H9 (cell line): ENCODE data around the gene SYT7. TPM values are rescaled to one million over a fixed set of nuclear protein-coding genes. Genes with fewer than 3 reads are reported as not detected.

Experiments
- DNase-seq: peaks from one replicate; pipeline ENCODE4 v3.0.0-alpha.2; 2017
- H2AFZ ChIP-seq: one replicate; pipeline ENCODE4 v1.6.1; 2013; ENCODE audit warnings: mild to moderate bottlenecking, low read length, control low read depth, moderate library complexity
- H2AK5ac ChIP-seq: 2 replicates; pipeline ENCODE4 v1.6.1; 2013; ENCODE audit warnings: low read length, control low read depth, mixed read lengths; ENCODE audit not compliant: insufficient read length
- H2BK120ac ChIP-seq: one replicate; pipeline ENCODE4 v1.6.1; 2013; ENCODE audit warnings: low read depth, mild to moderate bottlenecking, low read length, control low read depth, inconsistent platforms; ENCODE audit not compliant: poor library complexity, severe bottlenecking
- H2BK12ac ChIP-seq: 2 replicates; pipeline ENCODE4 v1.6.1; 2013; ENCODE audit warnings: low read length, control low read depth, mixed read lengths, low read depth; ENCODE audit not compliant: insufficient read length
- H2BK15ac ChIP-seq: 2 replicates; pipeline ENCODE4 v1.6.1; 2013; ENCODE audit warnings: low read depth, low read length, control low read depth
- H2BK20ac ChIP-seq: one replicate; pipeline ENCODE4 v1.6.1; 2013; ENCODE audit warnings: low read depth, mild to moderate bottlenecking, low read length, control low read depth, inconsistent platforms; ENCODE audit not compliant: poor library complexity, severe bottlenecking
- H2BK5ac ChIP-seq: 2 replicates; pipeline ENCODE4 v1.6.1; 2013; ENCODE audit warnings: low read length, control low read depth, mixed read lengths; ENCODE audit not compliant: insufficient read length
- H3K14ac ChIP-seq: 2 replicates; pipeline ENCODE4 v1.6.1; 2013; ENCODE audit warnings: low read length, control low read depth; ENCODE audit not compliant: insufficient read depth
- H3K18ac ChIP-seq: 2 replicates; pipeline ENCODE4 v1.6.1; 2013; ENCODE audit warnings: low read depth, mild to moderate bottlenecking, mixed read lengths, low read length, control low read depth; ENCODE audit not compliant: insufficient read length
- H3K23ac ChIP-seq: 2 replicates; pipeline ENCODE4 v1.6.1; 2013; ENCODE audit warnings: low read length, control low read depth, mixed read lengths, low read depth; ENCODE audit not compliant: insufficient read length
- H3K23me2 ChIP-seq: 2 replicates; pipeline ENCODE4 v1.6.1; 2013; ENCODE audit warnings: low read depth, mild to moderate bottlenecking, mixed read lengths, low read length, control low read depth; ENCODE audit not compliant: insufficient read length, poor library complexity, severe bottlenecking
- H3K27ac ChIP-seq: 2 replicates; pipeline ENCODE4 v1.5.1; 2013; ENCODE audit warnings: low read length, control low read depth, mixed read lengths, low read depth; ENCODE audit not compliant: insufficient read length
- H3K27me3 ChIP-seq: 2 replicates; pipeline ENCODE4 v1.6.1; 2013; ENCODE audit warnings: low read length, control low read depth, inconsistent platforms; ENCODE audit not compliant: insufficient read depth
- H3K4ac ChIP-seq: 2 replicates; pipeline ENCODE4 v1.6.1; 2013; ENCODE audit warnings: low read depth, mild to moderate bottlenecking, control low read depth, inconsistent platforms, low read length, moderate library complexity
- H3K4me1 ChIP-seq: 2 replicates; pipeline ENCODE4 v1.6.1; 2013; ENCODE audit warnings: low read length, control low read depth, inconsistent platforms; ENCODE audit not compliant: insufficient read depth
- H3K4me2 ChIP-seq: 2 replicates; pipeline ENCODE4 v1.6.1; 2013; ENCODE audit warnings: low read length, control low read depth, mixed read lengths; ENCODE audit not compliant: insufficient read length, insufficient read depth
- H3K56ac ChIP-seq: 2 replicates; pipeline ENCODE4 v1.6.1; 2013; ENCODE audit warnings: low read depth, mild to moderate bottlenecking, mixed read lengths, low read length, control low read depth; ENCODE audit not compliant: insufficient read length
- H3K79me1 ChIP-seq: 2 replicates; pipeline ENCODE4 v1.6.1; 2013; ENCODE audit warnings: low read depth, mild to moderate bottlenecking, moderate library complexity, low read length, control low read depth, inconsistent platforms; ENCODE audit not compliant: insufficient read depth, poor library complexity, severe bottlenecking
- H3K79me2 ChIP-seq: 2 replicates; pipeline ENCODE4 v1.6.1; 2013; ENCODE audit warnings: low read length, control low read depth, inconsistent platforms; ENCODE audit not compliant: insufficient read depth
- H3K9ac ChIP-seq: 2 replicates; pipeline ENCODE4 v1.6.1; 2013; ENCODE audit warnings: low read length, control low read depth, mixed read lengths; ENCODE audit not compliant: insufficient read length; ENCODE audit errors: extremely low read depth
- H3K9me3 ChIP-seq: one replicate; pipeline ENCODE4 v1.6.1; 2013; ENCODE audit warnings: low read depth, low read length, inconsistent platforms; ENCODE audit not compliant: control insufficient read depth
- H3T11ph ChIP-seq: one replicate; pipeline ENCODE4 v1.6.1; 2013; ENCODE audit warnings: mild to moderate bottlenecking, low read length, control low read depth, inconsistent platforms
- H4K20me1 ChIP-seq: one replicate; pipeline ENCODE4 v1.6.1; 2013; ENCODE audit not compliant: control insufficient read depth, insufficient read length, insufficient read depth
- H4K5ac ChIP-seq: 2 replicates; pipeline ENCODE4 v1.6.1; 2013; ENCODE audit warnings: low read depth, mild to moderate bottlenecking, mixed read lengths, low read length, control low read depth; ENCODE audit not compliant: insufficient read length
- H4K8ac ChIP-seq: replicated peaks from 2 replicates; pipeline ENCODE4 v1.6.1; 2013; ENCODE audit warnings: low read length, control low read depth, mixed read lengths, low read depth; ENCODE audit not compliant: insufficient read length
- H4K91ac ChIP-seq: 2 replicates; pipeline ENCODE4 v1.6.1; 2013; ENCODE audit warnings: low read depth, mild to moderate bottlenecking, moderate library complexity, mixed read lengths, low read length, control low read depth; ENCODE audit not compliant: insufficient read length
- H3K27ac Mint-ChIP-seq, 3 experiments: 2 replicates in 2 of 3; 3 replicates in 1 of 3; pipeline ENCODE4 v1.8.0; 2020 to 2021; ENCODE audit warnings: mixed read lengths in 3 of 3, mild to moderate bottlenecking in 1 of 3, moderate library complexity in 1 of 3
- H3K27me3 Mint-ChIP-seq: 2 replicates; pipeline ENCODE4 v1.8.0; 2021; ENCODE audit warnings: low read depth, mild to moderate bottlenecking, moderate library complexity, mixed read lengths
- H3K36me3 Mint-ChIP-seq, 3 experiments: 2 replicates in 2 of 3; 3 replicates in 1 of 3; pipeline ENCODE4 v1.8.0; 2020 to 2021; ENCODE audit warnings: low read depth in 3 of 3, mixed read lengths in 3 of 3; ENCODE audit not compliant: insufficient read depth in 1 of 3
- H3K4me1 Mint-ChIP-seq, 2 experiments: 2 replicates each; pipeline ENCODE4 v1.8.0; 2020; ENCODE audit warnings: mixed read lengths in 2 of 2
- H3K4me3 Mint-ChIP-seq, 2 experiments: 2 replicates in 1 of 2; 3 replicates in 1 of 2; pipeline ENCODE4 v1.8.0; 2020 to 2021; ENCODE audit warnings: mild to moderate bottlenecking in 2 of 2, mixed read lengths in 2 of 2, moderate library complexity in 1 of 2
- H3K9me3 Mint-ChIP-seq, 2 experiments: 2 replicates in 1 of 2; 3 replicates in 1 of 2; pipeline ENCODE4 v1.8.0; 2020; ENCODE audit warnings: mild to moderate bottlenecking in 2 of 2, mixed read lengths in 2 of 2, moderate library complexity in 1 of 2
- WGBS: extraction: QIAGEN DNeasy Blood & Tissue Kit; methylation state at CpG from one replicate; pipeline ENCODE4 v1.1.7; 2013; ENCODE audit warnings: missing lambda C conversion rate, low lambda C conversion rate, mixed read lengths; ENCODE audit not compliant: insufficient read length; ENCODE audit errors: extremely low coverage; 5-methylcytosine and 5-hydroxymethylcytosine counted together
- total RNA-seq: library from RNA; stranded (reverse); gene quantifications from 2 replicates; pipeline ENCODE4 v1.2.1, GENCODE V29; 2021
- TF ChIP-seq, protein P1 (sequence below): fragments of 200-600 bp; sonication (generic); conservative IDR thresholded peaks from 3 replicates; pipeline ENCODE4 v1.8.0; 2021; ENCODE audit warnings: antibody characterized with exemption, mild to moderate bottlenecking

SYT7 gene
- total RNA-seq, 1 experiment from 2014 or later, result 8.8 TPM

DNA sequence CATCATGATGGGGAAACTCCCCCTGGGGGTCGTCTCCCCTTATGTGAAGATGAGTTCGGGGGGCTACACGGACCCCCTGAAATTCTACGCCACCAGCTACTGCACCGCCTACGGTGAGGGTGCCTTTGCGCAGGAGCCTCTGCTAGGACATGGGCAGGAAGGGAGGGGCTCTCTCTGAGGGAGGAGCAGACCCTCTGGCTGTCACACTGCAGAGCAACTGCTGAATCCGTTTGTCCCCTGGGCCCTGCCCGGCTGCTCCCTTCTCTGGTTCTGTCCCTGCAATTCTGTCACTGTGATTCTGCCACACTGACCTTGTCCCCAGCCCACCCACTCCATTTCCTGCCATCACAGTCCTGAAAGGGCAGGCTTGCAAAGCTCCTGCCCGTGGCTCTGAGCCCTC lies 99.1 kb downstream of the SYT7 start:
- Mint-ChIP-seq H3K4me3 (no peak overlapping the region), H3K27me3 (peaks cover 11% of the 10 kb centered on the region), H3K4me1 (peaks cover 20 to 38% of the 10 kb centered on the region in 2 experiments), H3K27ac (no peak overlapping the region), H3K9me3 (no peaks in the 10 kb centered on the region), H3K36me3 (no peaks in the 10 kb centered on the region)
- Histone ChIP-seq H2AFZ (no peak overlapping the region), H4K8ac (no peak overlapping the region), H2BK20ac (no peak overlapping the region), H2BK12ac (no peak overlapping the region), H4K20me1 (no peaks in the 10 kb centered on the region), H2AK5ac (no peak overlapping the region), H4K5ac (no peak overlapping the region), H3K27me3 (no peaks in the 10 kb centered on the region), H4K91ac (no peak overlapping the region), H3K23ac (no peak overlapping the region), H3K4me2 (no peak overlapping the region), H3K4ac (no peak overlapping the region), H2BK120ac (no peak overlapping the region), H3K9me3 (no peaks in the 10 kb centered on the region), H3K18ac (no peak overlapping the region), H3K79me2 (no peaks in the 10 kb centered on the region), H3K56ac (no peak overlapping the region), H3K79me1 (no peaks in the 10 kb centered on the region), H3T11ph (no peak overlapping the region), H3K4me1 (no peaks in the 10 kb centered on the region), H3K9ac (no peak overlapping the region), H2BK5ac (no peak overlapping the region), H3K14ac (peak overlapping the region; percentile 48; the same call in 1 of the 2 replicates), H2BK15ac (no peak overlapping the region), H3K23me2 (no peaks in the 10 kb centered on the region), H3K27ac (no peak overlapping the region)
- no peak for DNase-seq
- TF ChIP-seq, protein P1, sequence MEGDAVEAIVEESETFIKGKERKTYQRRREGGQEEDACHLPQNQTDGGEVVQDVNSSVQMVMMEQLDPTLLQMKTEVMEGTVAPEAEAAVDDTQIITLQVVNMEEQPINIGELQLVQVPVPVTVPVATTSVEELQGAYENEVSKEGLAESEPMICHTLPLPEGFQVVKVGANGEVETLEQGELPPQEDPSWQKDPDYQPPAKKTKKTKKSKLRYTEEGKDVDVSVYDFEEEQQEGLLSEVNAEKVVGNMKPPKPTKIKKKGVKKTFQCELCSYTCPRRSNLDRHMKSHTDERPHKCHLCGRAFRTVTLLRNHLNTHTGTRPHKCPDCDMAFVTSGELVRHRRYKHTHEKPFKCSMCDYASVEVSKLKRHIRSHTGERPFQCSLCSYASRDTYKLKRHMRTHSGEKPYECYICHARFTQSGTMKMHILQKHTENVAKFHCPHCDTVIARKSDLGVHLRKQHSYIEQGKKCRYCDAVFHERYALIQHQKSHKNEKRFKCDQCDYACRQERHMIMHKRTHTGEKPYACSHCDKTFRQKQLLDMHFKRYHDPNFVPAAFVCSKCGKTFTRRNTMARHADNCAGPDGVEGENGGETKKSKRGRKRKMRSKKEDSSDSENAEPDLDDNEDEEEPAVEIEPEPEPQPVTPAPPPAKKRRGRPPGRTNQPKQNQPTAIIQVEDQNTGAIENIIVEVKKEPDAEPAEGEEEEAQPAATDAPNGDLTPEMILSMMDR, result no peak
- WGBS, result no CpG with 5 or more reads among the region's 10 CpGs
